COLO829 (cell line): ENCODE results near the gene ARVCF.
A peak's percentile ranks its signal among the peaks of the same experiment; 100 is the strongest.
"Not testable (repeated sequence)": the region's sequence is repeated elsewhere in the genome, so short reads cannot be mapped to it uniquely, and the experiment has no call there.

Experiments used
- DNase-seq: peaks from one replicate; pipeline ENCODE4 v3.0.0; 2012; ENCODE audit warnings: low spot score

ARVCF gene

DNA sequence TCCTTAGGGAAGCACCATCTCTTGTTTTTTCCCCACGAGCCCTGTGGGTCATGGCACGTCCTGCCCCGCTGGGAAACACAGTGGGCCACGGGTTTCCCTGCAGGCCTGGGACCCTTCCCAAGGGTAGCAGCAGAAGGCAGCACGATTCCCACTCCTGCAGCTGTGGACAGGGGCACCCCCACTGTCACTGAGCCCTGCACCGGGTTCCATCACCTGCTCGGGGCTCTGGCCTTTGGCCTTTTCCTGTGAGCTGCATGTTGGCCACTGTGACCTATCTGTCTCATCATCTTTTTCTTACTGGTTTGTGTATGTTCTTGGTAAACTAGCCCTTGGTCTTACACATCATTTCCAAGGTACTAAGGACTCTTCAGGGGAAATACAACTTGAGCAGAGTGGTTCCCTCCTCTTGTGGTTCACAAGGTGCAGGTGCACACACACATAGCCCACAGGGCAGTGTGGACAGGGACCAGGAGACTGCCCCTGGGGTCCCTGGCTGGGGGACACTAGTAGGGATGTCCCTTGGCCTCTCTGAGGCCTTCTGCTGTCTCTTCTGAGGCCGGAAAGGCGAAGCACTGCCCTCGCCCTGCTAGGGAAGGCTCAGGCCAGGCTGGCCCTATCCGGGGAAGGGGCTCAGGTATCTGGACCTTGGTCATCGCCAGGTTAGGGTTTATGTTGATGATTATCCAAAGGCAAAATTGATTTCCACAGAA, 56.0 kb downstream of the ARVCF start:
- DNase-seq: no peak

DNA sequence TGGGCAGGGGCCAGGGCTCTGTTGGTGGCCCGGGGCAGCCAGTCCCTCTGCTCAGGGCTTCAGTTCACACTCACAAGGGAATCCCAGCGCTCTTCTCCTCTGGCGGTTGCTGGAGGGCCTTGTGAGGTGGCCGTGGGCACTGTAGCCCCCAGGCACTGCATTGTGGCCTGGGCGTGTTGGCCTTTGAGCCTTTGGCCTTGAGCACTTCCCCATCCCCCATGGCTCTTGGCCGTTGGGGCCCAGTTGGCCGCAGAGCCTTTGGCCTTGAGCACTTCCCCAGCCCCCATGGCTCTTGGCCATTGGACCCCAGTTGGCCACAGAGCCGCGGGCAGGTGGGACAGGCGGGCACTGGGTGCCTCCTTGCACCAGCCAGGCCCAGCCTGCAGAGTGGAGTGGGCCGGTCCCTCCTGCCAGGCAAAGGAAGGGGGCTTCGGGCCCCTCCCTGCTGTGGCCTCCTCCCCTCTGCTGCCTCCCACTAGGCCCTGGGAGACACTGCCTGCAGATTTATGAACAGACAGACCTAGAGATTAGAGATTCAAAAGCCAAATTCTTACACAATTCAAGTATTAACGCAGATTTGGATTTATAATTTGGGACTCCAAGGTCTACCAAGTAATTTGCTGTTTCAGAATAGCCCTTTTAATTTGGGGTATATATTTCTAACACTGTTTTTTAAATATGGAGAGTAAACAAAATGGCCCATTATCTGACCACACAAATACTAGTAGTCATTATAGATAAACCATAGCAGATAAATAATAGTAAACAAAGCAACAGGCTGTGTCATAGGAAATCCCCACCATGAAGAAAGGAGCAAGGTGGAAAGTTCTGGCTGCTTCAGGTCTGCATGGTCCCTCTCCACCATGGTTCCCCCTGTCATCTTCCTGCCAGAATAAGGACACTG, 56.8 kb downstream of the ARVCF start:
- DNase-seq: no peak

DNA sequence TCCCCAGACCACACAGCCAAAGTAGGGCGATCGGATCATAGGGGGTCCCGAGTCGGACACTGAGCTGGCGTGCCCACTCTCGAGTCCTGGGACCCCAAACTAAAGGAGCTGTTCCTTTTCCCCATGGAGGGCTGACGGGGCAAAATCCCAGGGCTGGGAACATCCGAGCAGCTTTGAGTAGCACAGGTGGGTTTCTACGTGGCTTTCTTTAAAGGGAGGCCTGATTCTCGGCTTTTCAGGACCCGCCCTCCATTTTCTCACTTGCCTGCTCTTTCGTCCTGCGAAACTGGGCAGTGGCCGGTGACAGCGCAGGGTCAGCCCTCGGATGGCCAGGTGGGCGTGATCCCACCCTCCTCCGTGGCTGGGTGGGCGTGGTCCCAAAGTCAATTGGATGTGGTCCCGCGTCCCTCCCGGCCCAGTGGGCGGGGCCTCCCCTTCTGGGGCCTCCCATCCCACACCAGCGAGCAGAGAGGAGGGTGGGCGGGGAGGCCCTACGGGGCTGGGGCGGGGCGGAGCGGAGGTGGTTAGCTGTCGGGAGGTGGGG, 57.5 kb downstream of the ARVCF start:
- peak; percentile 78 for DNase-seq

DNA sequence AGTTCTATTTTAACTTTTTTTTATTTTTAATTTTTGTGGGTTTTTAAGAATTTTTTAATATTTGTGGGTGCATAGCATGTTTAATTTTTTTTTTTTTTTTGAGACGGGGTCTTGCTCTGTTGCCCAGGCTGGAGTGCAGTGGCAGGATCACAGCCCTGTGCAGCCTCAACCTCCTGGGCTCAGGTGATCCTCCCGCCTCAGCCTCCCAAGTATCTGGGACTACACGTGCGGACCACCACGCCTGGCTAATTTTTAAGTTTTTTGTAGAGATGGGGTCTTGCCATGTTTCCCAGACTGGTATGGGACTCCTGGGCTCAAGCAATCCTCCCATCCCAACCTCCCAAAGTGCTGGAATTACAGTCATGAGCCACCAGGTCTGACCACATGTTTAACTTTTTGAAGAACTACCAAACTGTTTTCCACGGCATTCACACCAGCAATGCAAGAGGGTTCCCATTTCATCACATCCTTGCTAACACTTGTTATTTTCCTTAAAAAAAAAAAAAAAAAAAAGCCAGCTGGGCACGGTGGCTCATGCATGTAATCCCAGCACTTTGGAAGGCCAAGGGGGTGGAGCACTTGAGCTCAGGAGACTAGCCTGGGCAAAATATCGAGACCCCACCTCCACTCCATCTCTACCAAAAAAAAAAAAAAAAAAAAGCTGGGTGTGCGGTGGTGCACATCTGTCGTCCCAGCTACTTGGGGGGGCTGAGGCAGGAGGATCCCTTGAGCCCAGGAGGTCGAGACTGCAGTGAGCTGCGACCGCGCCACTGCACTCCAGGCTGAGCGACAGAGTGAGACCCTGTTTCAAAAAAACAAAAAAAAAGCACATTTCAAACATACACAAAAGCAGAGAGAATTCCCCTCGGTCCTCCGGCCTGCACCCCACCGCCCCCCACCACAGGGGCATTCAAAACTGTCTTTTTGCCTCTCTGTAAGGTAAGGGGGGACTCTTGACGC, 58.3 kb downstream of the ARVCF start:
- no peak for DNase-seq

DNA sequence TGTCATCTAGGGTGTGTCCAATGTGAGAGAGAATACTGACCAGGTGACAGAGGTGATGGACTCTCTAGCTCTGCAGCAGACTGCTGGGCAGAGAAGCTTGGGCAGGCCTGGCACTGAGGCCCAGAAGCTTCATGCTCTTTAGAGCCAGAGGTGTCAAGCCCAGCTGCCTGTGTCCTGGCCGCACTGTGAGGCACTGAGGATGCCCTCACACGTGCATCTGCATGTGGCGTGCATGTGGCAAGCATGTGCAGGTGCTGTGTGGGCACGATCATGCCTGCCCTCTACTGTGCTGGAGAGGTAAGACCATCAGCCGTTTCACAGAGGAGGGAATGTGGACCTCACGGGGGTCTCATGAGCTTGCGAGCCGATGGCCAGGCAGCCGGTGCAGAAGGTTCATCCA, 59.2 kb downstream of the ARVCF start:
- no peak for DNase-seq

DNA sequence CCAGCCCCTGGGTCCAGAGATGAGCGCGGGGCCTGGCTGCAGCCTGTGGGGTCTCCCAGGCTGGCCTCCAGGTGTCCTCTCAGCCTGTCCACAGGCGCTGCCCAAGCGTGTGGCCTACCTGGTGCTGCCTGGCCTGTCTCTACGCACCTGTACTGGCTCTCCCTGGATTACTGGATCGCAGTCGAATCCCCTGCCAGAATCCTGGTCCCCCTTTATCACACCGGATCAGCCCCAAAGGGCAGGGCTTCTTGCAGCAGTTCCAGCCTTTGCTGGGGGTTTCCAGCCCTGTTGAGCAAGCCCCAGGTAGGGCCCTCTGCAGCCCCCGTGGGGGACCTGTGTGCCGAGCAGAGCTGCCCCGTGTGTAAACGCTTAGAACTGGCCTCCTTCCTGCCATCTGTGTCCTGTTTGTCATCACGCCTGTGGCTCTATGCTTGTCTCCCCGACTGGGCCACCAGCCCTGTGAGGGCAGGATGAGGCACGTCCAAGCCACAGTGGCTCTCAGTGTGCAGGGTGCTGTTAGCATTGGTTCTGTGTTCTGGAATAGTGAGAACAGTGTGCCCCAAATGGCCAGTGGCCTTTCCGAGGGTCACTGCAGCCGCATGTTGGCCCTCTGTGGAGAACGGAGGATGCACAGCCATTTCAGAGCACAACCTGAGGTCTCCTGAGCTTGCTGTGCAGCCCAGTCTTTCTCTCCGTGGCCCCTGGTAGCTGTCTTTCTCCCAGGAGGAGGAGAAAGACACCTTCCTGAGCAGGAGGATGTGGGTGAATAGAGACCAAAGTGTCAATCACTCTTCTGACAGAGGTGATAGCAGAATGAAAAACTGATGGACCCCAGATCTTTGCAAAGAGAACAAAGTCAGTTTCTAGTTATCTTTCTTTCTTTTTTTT, 61.1 kb downstream of the ARVCF start:
- DNase-seq: no peak

DNA sequence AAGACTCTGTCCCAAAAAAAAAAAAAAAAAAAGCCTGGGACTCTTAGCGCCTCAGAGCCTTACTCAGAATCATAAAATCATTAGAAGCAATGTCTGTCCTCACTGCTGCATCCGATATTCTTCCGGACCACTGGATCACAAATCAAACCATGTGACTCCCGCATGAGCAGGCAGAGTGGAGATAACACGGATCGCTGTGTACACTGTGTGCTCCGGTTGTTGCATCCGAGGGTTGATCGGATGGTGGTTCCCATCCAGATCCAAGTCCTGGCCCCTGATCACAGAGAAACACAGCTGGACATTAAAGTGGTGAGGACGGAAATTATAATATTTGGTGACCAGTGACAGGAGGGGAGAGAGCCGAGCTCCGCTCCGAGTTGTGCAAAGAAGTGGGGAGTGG, 65.3 kb downstream of the ARVCF start:
- no peak for DNase-seq

DNA sequence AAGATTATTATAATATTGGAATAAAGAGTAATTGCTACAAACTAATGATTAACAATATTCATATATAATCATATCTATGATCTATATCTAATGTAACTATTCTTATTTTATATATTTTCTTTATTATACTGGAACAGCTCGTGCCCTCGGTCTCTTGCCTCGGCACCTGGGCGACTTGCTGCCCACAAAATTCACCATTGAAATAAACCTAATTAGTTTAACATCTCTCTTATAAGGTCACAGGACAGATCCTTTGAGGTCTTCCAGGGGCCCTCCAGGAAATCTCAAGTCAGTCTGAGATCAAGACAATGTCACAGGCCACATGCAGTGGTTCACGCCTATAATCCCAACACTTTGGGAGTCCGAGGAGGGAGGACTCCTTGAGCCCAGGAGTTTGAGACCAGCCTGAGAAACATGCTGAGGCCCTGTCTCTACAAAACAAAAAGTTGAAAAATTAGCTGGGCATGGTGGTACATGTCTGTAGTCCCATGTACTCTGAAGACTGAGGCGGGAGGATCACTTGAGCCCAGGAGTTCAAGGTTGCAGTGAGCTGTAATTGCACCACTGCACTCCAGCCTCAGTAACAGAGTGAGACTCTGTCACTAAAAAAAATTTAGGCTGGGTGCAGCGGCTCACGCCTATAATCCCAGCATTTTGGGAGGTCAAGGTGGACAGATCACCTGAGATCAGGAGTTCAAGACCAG, 68.4 kb downstream of the ARVCF start:
- no peak for DNase-seq

DNA sequence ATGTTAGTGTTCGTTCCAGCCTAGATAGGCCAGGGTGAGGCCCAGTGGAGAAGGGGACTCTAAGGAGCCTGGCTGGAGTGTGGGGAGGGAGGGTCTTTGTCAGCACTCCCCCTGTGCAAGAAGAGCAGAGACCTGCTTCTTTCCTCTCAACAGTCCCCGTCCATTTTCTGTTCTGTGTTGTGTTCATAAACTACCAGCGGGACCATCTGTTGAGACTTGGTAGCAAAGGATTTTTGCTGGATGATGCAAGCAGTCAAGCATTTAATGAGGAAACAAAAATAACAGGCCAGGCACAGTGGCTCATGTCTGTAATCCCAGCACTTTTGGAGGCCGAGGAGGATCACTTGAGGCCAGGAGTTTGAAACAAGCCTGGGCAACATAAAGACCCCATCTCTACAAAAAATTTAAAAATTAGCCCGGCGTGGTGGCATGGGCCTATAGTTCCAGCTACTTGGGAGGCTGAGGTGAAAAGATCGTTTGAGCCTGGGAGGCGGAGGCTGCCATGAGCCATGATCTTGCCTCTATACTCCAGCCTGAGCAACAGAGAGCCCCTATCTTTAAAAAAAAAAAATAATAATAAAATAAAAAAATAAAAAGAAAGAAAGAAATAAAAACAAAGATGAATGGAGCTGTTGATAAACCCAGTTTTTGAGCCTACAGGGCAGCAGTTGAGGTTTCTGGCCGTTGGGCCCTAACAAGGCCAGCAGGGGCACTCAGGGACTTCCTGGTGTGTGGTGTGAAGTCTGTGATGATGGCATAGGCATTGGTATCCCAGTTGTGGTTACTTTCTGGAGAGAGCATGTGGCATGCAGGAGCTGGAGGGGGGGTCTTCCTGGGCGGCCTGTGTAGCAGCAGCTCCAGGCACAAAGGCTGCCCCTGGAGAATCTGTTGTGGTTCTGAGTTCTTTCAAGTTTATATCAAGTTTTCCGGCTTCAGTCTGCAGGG, 73.3 kb downstream of the ARVCF start:
- peak; percentile 41 for DNase-seq

DNA sequence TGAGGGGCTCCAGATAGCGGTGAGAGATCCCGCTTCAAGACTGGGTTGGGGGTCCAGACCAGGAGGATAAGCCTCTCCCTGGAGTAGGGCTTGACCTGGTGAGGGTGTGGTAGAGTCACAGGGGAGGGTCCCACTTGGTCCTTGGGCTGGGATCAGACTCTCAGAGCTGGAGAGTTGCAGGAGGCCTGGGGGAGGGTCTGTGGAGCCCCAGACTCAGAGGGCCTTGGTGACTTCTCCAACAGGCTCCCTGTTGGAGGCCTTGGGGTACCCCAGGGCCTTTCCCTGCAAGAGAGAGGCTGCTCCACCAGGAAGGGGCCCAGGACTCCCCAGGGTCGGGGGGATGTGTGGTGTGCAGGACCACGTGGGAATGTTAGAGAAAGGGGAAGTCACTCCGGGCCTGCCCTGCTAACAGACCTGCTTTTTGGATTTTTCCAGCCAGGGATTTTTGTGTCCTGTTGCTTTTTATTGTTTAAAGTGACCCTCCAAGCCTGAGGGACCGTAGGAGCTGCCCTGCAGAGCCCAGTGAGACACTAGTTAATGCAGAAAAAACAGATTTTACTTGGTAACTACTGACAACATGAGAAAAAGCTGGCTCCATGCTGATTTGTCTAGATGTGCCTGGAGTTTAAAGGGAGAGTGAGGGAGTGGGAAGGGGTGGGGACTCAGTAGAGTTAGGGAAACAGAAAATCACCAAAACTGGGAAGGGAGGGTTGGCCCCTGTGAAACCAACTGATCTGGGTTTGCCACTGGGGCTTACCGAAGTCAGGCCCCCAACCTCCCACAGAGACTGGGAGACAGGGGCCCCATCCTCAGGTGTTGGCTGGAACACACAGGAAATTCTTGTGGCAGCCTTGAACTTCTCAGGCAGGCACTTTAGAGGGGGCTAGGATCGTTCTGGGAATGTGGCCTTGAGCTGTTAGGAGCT, 74.2 kb downstream of the ARVCF start:
- DNase-seq: peak; percentile 63

DNA sequence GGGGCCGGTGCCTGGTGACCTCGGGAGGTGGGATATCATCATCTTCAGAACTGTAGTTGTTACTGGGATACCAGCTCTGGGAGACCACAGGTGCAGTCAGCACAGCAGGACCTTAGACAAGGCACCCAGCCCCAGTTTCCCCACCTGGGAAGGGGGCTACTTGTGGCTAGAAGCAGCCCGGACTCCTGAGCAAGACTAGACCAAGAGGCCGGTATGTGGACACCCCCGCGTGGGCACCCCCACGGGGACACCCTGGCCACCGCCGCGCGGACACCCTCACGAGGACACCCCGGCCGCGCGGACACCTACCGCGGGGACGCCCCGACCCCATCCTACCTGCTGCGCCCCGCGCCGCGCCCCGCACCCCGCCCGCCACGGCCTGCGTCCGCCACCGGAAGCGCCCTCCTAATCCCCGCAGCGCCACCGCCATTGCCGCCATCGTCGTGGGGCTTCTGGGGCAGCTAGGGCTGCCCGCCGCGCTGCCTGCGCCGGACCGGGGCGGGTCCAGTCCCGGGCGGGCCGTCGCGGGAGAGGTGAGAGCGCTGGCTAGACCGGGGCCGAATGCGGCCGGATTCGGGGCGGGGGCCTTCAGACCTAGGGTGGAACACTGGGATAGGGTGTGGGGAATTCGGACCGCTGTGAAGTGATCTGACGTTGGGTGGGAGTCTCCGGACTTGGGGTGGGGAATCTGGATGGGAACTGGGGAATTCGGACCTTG, 75.1 kb downstream of the ARVCF start, which contains the start of the genes COMT and TXNRD2:
COMT (plus strand) TSS at position 408 of the 718 bp plus-strand sequence. CDS start 20,755 bp downstream, outside the sequence.
TXNRD2 (minus strand) TSS at position 454 of the 718 bp plus-strand sequence; CDS start at position 439, 15 bp downstream.
- peak; percentile 84 for DNase-seq

DNA sequence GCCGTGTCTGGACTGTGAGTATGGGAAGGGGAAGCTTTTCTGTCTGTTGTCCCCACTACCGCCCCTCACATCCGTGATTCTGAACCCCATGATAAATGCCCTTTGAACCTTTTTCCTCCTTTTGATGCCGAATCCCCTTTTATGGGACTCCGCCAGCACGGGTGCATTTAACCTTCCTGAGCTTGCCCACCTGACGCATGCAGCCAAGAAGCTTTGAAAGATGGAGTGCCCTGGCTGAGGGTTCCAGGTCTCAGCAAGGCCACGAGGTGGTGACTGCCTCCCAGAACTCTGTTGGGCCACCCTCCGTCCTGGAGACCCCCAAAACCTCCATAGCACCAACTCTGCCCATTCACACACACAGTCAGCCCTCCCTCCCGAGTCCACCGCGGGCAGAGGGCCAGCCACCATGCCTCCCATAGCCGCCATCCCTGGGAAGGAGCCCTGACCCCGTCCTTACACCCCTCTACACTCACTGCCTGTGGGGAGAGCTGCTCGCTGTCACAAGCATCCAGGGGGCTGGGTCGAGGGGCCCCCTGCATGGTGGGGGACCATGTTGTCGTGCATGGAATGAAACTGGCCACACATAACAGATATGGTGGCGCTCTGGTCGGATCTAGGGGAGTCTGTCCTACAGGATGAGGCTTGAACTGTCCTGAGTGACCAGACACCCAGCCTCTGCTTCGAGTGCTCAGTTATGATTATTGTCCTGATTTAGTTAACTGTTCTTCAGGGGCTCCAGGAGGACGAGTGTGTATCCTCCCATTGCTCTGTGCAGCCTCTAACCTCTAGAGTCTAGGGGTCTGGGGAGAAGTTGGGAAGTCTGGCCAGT, 75.9 kb downstream of the ARVCF start:
- no peak for DNase-seq

DNA sequence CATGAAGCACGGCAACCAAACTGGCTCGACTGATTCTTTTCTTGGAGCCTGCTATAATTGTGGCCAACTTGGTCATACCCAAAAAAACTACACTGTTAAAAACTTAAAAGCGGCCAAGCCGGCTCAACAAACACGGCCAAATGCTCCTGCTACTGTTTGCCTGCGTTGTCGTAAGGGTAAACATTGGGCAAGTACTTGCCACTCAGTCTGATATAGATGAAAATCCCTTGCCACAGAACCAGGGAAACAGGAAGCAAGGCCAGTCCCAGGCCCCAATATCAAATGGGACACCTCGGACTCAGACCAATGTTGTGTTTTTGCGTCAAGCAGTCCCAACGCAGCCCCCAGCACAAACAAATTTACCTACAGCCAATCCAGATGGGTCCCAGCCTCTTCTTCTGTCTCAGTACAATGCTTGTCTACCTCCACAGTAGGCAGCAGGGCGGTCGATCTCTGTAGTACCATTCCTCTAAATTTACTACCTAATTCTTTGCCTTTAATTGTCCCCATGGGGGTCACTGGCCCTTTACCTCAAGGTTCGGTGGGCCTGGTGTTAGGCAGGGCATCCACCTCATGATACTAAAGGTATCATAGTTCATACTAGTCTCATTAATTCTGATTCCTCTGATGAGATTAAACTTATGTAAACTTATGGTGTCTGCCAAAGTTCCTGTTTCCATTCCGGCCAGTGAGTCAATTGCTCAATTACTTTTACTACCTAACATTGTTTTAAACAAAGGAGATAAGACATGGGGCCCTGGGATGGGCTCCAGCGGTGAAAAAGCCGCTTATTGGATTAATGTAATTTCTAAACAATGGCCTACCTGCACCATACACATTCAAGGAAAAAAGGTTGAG, 78.8 kb downstream of the ARVCF start:
- no peak for DNase-seq

DNA sequence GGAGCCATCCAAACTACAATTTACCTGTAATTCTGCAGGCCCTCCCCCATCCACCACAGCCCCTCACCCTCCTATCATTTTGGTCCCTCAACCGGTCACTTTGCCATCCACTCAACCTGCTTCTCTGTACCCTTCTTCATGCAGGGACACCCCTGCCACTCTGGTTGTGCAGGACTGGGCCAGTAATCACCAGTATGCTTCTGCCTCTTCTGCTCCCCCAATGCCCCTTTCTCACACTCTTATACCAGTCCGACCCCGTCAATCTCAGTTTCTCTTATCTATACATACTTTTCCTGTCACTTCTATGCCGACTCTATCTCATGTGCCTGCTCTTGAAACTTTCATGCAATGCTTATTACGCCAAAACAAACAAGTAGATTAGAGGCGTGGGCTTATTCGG, 80.1 kb downstream of the ARVCF start:
- DNase-seq: no peak

DNA sequence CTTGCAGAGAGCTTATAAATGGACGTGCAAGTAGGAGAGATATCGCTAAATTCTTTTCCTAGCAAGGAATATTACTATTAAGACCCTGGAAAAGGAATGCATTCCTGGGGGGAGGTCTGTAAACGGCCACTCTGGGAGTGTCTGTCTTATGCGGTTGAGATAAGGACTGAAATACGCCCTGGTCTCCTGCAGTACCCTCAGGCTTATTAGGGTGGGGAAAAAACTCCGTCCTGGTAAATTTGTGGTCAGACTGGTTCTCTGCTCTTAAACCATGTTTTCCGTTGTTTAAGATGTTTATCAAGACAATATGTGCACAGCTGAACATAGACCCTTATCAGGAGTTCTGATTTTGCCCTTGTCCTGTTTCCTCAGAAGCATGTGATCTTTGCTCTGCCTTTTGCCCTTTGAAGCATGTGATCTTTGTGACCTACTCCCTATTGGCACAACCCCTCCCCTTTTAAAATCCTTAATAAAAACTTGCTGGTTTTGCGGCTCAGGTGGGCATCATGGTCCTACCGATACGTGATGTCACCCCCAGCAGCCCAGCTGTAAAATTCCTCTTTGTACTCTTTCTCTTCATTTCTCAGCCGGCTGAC, 81.4 kb downstream of the ARVCF start:
- DNase-seq: not testable (repeated sequence)
